Effector CD8-positive, alpha-beta T cell (primary cell): ENCODE data around the gene GID4.
"Not testable (repeated sequence)": the region's sequence is repeated elsewhere in the genome, so short reads cannot be mapped to it uniquely, and the experiment has no call there.

Source experiments
- DNase-seq: peaks from one replicate; lab custom pipeline; 2025; lab: John Stamatoyannopoulos, UW
- total RNA-seq, 4 experiments: gene quantifications; one replicate each; lab custom pipeline; 2026; lab: John Stamatoyannopoulos, UW

Gene GID4
- 18.9 to 27.6 (median 22.9) reads per million in 4 experiments for total RNA-seq

DNA sequence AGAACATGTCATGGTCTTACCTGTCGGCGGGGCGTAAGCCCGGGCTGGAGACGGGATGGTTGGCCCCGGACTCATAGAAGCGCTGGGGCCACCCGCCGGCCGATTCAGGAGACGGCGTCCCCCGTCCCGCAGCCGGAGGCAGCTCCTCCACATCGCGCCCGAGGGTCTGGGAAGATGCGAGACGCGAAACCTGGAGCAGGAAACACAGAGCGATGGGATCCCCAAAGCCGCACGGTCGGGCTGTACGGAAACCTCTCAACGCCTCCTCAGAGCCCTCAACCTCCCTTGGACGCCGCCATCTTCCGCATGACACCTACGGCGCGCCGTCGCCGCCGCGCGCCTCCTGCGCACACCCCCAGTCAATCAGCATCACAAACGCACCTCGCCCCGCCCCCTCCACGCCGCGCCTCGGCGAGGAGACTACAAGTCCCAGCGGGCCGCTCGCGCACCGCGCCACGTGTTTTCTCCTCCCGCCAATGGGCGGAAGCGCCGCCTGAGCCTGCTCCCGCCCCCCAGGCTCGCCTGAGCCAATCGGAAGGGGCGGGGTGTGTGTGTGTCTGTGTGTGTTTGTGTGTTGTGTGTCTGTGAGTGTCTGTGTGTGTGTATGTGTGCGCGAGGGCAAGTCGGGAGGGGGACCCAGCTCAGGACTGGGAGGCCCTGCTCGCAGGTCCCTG, at the start of gene GID4, which contains the start of gene ATPAF2:
Gene GID4 (plus strand): TSS at position 548 of the 674 bp plus-strand sequence. CDS start 57 bp downstream, at position 605.
Gene ATPAF2 (minus strand): TSS at position 308 of the 674 bp plus-strand sequence. CDS start 155 bp downstream, at position 153.
- peak; percentile 99 for DNase-seq

- no peak for DNase-seq
Measured at GRCh38 chr17:17989618-17990017, 49.6 kb upstream of the GID4 start.

- no peak for DNase-seq
Measured at GRCh38 chr17:17990282-17990681, 48.9 kb upstream of the GID4 start.

GRCh38 chr17:17993366-17993765, 45.8 kb upstream of the GID4 start:
- no peak for DNase-seq

DNA sequence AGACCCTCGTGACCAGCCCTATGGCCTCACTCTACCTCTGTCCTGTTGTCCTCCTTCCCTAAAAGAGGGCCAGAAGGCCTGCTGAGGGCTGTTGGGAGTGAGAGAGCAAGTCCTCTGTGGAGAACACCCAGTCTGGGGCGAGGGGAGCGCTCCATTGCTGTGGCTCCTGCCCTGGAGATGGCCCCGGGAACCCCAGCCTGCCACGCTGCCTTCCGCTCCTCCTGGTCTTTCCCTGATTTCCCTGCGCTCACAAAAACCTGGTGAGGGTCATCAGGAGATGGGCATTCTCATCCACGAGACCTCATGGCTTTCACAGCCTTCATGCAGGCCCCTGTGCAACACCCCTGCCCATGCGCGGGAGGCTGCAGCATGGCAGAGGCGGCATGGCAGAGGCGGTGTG, 45.4 kb upstream of the GID4 start:
- DNase-seq: no peak

DNA sequence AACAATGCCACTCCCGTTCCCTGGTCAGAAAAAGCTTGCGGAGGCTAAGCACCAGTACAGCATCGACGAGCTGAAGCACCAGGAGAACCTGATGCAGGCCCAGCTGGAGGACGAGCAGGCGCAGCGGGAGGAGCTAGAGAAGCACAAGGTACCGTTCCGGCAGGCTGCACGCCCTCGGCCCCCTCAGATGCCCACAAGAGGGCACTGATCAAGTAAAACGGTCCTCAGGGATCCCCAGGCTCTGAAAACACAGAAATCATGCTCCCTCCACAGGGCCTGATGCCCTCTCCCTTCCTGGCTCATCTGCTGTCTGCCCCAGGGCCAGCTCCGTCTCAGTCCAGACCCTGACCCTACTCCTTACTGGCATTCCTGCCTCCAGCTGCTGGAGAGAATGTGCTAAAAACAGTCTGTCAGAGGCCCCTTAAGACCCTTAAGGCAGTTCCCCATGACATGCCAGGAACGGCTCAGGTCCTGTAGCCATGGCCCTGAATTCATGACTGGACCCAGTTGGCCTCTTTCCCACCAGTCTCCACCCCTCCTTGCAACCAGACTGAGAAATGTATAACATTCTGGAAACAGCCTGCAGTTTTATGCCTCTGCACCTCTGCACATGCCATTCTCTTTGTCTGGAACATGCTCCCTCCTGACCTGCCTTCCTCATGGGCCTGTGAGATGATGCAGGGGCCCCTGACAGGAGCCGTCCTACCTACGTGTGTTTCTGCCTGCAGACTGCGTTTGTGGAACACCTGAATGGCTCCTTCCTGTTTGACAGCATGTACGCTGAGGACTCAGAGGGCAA, 44.7 kb upstream of the GID4 start:
- DNase-seq: no peak

DNA sequence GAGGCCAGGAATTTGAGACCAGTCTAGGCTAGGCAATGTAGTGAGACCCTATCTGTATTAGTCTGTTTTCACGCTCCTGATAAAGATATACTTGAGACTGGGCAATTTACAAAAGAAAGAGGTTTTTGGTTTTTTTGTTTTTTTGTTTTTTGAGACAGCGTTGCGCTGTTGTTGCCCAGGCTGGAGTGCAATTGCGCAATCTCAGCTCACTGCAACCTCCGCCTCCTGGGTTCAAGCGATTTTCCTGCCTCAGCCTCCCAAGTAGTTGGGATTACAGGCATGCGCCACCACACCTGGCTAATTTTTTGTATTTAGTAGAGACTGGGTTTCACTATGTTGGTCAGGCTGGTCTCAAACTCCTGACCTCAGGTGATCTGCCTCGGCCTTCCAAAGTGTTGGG, 43.3 kb upstream of the GID4 start:
- not testable (repeated sequence) for DNase-seq

DNA sequence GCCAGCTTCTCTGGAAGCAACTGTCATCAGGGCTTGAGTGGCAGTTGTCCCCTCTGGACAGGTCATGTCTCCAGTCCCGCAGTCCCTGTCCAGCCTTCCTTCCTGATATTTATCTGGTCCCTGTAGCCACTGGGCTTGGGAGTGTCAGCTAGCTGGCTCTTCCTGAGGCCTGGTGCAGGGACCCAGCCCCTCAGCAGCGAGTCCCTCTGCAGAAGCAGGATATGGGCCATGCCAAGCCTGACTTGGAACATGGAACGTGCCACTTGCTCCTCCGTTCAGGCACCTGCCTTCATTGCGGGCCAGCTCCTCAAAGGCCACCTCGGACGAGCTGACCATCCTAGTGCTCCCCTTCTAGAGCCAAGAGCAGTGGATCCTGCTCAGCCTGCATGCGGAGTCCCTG, 40.3 kb upstream of the GID4 start:
- DNase-seq: no peak

GRCh38 chr17:17999364-18000029, 39.7 kb upstream of the GID4 start:
- DNase-seq: no peak

GRCh38 chr17:18000030-18000408, 39.2 kb upstream of the GID4 start:
- no peak for DNase-seq

GRCh38 chr17:18002171-18002570, 37.0 kb upstream of the GID4 start:
- no peak for DNase-seq

DNA sequence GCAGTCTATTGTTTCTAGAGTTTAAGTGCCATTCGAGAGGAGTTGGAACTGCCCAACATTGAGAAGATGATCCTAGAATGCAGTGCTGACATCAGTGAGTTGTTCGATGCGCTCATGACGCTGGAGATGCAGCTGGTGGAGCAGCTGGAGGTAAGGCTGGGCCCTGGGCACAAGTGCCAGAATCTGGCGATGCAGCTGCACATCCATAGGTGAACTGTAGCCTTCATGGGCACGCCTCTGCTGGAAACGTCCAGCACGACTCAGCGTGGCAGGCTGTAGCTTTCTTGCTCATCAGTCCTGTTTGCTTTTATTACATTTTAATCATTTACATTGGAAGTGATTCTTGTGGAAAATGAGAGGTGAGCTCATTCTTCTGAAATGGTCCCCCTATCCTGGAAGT, 34.9 kb upstream of the GID4 start:
- no peak for DNase-seq

DNA sequence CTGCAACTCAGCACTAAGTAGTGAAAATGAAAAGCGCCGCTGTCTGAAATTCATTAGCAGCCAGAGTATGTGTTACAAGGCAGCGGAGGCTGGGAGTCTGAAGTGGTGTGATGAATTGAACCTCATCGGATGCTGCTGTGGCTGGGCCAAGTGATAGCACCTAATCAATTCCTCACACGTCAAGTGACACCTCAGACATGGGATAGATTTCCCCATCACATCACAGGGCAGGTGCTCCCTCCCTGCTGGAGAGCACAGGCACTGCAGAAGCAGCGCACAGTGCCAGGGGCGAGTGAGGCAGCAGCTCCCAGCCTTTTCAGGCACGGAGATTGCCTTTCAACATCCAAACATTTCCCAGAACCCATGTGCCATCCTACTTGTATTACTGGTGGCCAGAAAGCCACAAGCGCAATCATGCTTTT, 34.3 kb upstream of the GID4 start:
- no peak for DNase-seq

DNA sequence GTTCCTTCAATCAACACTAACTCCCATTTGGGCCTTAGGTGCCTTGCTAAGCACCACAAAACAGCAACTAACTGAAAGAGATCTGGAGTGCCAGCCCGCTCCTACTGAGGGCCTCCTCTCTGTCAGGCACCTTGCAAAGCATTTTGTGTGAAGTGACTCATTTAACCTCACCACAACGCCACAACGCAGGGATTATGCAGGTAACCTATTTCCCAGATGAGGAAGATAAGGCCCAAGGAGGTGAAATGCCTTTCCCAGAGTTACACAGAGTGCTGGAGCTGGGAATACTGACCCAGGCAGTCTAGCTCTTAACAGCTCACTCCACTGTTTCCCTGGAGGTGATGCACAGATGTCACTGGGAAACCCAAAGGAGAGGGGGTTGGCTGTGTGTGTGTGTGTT, 33.7 kb upstream of the GID4 start:
- no peak for DNase-seq

GRCh38 chr17:18006495-18007239, 32.5 kb upstream of the GID4 start:
- DNase-seq: no peak

- DNase-seq: no peak
Measured at GRCh38 chr17:18008496-18009268, 30.5 kb upstream of the GID4 start.

DNA sequence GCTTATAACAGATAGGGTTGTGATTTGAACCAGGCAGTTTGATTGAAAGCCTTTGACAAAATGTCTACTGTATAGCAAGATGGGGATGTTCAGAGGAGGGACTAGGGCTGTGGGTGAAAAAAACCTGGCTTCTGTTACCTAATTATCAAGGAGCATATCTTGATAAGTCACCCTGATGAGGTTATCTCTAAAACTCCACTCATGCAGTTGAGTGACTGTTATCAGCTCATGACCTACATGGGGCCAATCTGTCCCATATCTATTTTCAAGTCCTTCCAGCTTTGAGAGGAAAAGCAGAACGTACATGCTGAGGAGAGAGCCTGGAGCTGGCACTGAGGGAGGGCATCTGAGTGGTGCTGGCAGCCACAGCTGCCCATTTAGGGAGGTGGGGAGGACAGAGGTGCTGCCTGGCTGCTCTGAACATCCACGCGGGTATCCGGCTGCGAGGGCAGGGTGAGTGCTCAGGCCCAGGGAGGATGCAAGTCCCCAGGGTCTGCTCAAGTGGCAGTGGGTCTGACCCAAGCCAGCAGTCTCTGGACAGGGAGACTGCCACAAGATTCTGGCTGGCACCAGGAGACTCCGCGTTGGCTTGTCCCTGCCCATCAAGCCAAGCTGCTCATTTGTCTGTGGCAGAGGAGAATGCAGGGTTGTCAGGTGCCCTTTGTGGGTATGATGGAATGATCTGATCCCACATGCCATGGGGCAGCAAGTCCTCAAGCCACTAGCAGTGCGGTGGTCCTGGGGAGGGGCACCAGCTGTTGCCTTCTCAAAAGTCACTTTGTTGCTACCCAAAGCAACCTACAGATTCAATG, 29.4 kb upstream of the GID4 start:
- DNase-seq: no peak

DNA sequence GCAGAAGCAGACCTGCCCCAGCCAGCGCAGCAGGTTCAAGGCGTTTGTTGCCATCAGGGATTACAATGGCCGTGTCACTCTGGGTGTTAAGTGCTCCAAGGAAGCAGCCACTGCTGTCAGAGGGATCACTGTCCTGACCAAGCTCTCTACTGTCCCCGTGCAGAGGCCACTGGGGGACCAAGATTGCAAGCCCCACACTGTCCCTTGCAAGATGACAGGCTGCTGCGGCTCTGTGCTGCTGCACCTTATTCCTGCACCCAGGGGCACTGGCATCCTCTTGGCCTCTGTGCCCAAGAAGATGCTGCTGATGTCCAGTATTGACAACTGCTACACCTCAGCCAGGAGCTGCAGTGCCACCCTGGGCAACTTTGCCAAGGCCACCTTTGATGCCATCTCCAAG, 27.9 kb upstream of the GID4 start:
- DNase-seq: no peak

DNA sequence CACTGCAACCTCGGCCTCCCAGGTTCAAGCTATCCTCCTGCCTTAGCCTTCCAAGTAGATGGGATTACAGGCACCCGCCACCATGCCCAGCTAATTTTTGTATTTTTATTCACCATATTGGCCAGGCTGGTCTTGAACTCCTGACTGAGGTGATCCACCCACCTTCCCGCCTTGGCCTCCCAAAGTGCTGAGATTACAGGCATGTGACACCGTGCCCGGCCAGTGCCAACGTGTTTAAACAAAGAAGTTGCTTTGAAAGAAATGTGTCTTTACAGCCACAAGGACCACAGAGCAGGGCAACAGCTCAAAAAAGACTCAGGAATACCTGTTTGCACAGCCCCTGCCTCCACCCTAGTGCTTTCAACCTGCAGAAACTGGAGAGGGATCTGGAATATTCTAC, 25.2 kb upstream of the GID4 start:
- DNase-seq: no peak

- DNase-seq: no peak
Measured at GRCh38 chr17:18015593-18015992, 23.6 kb upstream of the GID4 start.
